ENCODE data around the gene GYS1.
"Not testable (repeated sequence)": the region's sequence is repeated elsewhere in the genome, so short reads cannot be mapped to it uniquely, and the experiment has no call there.

GYS1 gene

GRCh38 chr19:49018388-49019241 is 25.5 kb upstream of the GYS1 start:
- DNase-seq: peak in 2 of 10 donors; percentile 72
- intact Hi-C loops (cut with DNase I): not testable (repeated sequence)

GRCh38 chr19:49017666-49018351 is 24.7 kb upstream of the GYS1 start:
- intact Hi-C loops (cut with DNase I): no loop called here
- DNase-seq: peak in 4 of 10 donors; percentile 5 to 87 (median 29)

- intact Hi-C loops (cut with DNase I): no loop called here
- DNase-seq: no peak
These were observed 24.0 kb upstream of the GYS1 start, which contains the start of gene LHB for GRCh38 chr19:49017041-49017665. Gene LHB, minus strand, starts transcription at chr19:49017091. Its CDS starts 10 bp downstream, at chr19:49017081.

GRCh38 chr19:49016067-49016839 is 23.1 kb upstream of the GYS1 start:
- intact Hi-C loops (cut with DNase I): no loop called here
- DNase-seq: no peak

GRCh38 chr19:49014870-49015255 is 21.8 kb upstream of the GYS1 start:
- intact Hi-C loops (cut with DNase I): no loop called here
- DNase-seq: no peak

- intact Hi-C loops (cut with DNase I): no loop called here
- no peak for DNase-seq
These were observed 21.2 kb upstream of the GYS1 start for GRCh38 chr19:49014123-49014869.

GRCh38 chr19:49011194-49011593 is 18.1 kb upstream of the GYS1 start:
- intact Hi-C loops (cut with DNase I): no loop called here
- DNase-seq: no peak

GRCh38 chr19:49010453-49010852 is 17.3 kb upstream of the GYS1 start:
- no peak for DNase-seq
- intact Hi-C loops (cut with DNase I): no loop called here

GRCh38 chr19:49009828-49010227 is 16.7 kb upstream of the GYS1 start:
- DNase-seq: no peak
- intact Hi-C loops (cut with DNase I): no loop called here

- intact Hi-C loops (cut with DNase I): no loop called here
- DNase-seq: no peak
These were observed 13.8 kb upstream of the GYS1 start for GRCh38 chr19:49006905-49007304.

- intact Hi-C loops (cut with DNase I): no loop called here
- DNase-seq: no peak
These were observed 12.0 kb upstream of the GYS1 start for GRCh38 chr19:49004964-49005614.

- DNase-seq: no peak
- intact Hi-C loops (cut with DNase I): no loop called here
These were observed 11.0 kb upstream of the GYS1 start for GRCh38 chr19:49004133-49004532.

- DNase-seq: peak in 8 of 10 donors; percentile 29 to 92 (median 52)
These were observed 6.6 kb upstream of the GYS1 start for GRCh38 chr19:48999481-49000325.

GRCh38 chr19:48997972-48998371 is 4.9 kb upstream of the GYS1 start:
- DNase-seq: peak in 1 of 10 donors; percentile 14
- intact Hi-C loops (cut with DNase I): no loop called here

More at GRCh38 chr19:48999481-49000325, 6.6 kb upstream of the GYS1 start:
- intact Hi-C loops (cut with DNase I): no loop called here

- intact Hi-C loops (cut with DNase I): no loop called here
- no peak for DNase-seq
These were observed 902 bp upstream of the GYS1 start for GRCh38 chr19:48994035-48994386.

- intact Hi-C loops (cut with DNase I): no loop called here
- DNase-seq: peak in 2 of 10 donors; percentile 84 to 86
These were observed 431 bp downstream of the GYS1 start for GRCh38 chr19:48992581-48993174.

GRCh38 chr19:48991873-48992580 is 1.1 kb downstream of the GYS1 start:
- intact Hi-C loops (cut with DNase I): no loop called here
- peak in 3 of 10 donors; percentile 20 to 73 (median 42) for DNase-seq

All from posterior cingulate gyrus (tissue), 11 donors.